HG03103 (cell line): ENCODE results near the gene ICA1.

Experiments used
- ATAC-seq: cut with Tn5 transposase; IDR thresholded peaks from one replicate; pipeline ENCODE4 v1.9.1; 2021; ENCODE audit warnings: low read depth; ENCODE audit not compliant: unreplicated experiment

Gene ICA1

DNA sequence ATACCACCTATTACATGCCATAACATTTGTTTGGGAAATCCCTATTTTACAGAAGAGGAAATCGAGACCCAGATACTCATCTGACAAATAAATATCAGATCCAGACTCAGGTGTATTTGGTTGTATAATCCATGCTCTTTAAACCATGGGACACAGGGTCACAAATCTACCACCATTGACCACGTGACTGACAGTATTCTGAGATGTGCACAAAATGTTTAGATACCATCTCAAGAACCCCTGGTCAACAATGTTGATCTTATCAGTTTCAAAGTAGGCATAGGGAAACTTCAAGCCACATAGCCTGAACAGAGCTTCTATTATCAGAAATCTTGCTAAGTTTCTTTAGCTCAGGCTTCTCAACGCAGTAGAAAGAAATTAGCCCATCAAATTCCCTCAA lies 93.6 kb downstream of the ICA1 start:
- ATAC-seq, result no peak

DNA sequence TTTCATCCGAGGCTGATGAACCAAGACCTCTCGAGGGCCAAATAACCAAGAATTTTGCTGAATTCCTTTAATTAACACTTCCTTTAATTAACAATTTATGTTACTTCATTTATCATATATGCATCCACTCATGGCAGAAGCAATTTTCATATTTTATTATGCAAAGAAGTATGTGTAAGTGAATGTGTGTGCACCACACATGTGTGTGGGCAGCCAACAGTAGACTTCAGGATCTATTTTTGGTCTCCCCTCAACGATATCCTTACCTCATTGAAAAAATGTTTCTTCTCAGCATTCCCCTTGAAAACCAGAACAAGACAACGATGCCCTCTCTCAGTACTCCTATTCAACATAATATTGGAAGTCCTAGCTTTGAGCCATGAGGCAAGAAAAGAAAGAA lies 96.8 kb downstream of the ICA1 start:
- no peak for ATAC-seq

DNA sequence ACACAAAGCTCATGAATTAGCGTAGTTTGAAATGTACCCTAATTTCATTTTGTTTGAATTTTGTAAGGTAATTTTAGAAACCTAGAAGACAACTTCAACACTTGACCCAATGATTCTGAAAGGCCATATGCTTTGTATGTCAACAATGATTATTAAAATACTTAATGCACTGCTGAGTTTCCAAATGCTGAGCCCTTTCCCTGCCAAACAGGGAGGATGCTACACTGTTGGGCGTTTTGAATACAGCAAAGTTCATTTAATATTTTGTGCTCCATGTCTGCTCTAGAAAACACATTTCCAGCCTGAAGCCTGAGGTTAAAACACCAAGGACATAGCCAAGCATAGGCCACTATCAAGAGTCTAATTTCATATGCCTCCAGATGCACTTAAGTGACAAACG lies 99.8 kb downstream of the ICA1 start:
- no peak for ATAC-seq

DNA sequence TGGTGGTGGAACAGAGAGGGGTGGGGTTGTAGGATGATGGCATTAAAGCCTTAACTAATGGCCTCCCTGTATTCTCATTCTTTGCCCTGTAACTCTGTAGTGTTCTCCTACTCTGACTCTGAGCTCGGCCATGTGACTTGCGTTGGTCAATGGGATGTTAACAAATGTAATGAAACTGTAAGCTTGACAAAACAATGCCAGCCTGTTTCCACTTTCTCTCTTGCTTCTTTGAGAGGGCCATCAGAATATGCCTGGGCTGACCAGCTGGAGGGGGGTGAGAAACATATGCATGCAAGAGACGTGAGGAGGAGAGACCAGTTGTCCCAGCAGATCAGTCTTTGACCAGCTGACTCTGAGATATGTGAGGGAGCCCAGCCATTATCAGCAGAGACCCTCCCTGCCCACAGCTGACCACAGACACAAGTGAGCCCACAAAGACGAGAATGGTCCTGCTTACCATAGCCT lies 100.6 kb downstream of the ICA1 start:
- no peak for ATAC-seq

DNA sequence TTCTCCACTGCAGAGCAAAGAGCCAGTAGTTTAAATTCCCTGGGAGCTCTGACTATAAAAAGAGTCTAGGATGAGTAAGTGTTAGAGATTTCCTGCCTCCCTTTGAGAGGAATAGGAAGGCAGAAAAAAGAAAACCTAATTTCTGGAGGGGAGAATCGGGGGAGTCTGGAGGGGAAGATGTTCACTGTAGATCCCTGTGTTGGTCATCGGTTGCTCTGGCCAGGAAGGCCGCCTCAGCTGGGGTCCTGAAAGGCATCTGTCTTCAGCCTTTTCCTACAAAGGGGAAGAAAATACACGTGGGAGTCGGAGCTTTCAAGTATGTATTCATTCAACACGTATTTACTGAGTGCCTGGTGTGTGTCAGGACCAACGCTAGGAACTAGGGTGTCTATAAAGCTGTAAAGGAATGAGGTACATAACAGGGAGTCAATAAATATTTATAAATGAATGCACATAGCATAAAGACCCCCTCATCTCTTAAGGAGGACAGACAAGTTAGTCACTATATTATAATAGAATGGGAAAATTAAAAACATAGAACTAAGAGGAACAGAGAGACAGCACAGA lies 101.1 kb downstream of the ICA1 start:
- no peak for ATAC-seq

DNA sequence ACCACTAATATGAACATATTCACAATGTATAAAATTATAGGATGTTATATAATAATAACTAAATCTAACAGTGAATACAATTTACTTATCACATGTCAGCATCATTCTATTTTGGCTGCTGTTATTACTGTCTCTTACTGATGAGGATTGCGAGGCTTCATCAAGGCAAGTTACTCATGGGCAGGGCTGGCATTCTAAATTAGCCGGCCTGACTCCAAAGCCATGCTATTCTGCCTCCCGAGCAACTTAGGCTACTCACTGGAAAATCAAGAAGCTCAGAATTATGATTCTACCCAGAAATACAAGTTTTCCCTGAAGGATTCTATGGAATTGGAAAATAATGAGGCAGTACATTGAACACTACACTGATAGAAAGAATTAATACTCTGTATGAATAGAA lies 101.7 kb downstream of the ICA1 start:
- no peak for ATAC-seq

DNA sequence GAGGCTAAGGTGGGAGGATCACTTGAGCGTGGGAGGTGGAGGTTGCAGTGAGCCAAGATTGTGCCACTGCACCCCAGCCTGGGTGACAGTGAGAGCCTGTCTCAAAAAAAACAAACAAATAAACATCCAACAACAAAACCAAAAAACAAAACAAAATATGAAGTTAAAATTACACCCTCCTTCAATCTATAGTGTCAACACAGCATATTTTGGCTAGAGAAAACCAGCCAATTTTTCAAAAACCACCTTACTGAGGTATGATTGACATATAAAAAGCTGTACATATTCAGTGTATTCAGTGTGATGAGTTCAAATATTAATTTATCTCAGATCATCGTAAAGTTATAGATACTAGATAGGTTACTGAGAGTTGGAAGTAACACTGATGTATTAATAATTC lies 102.4 kb downstream of the ICA1 start:
- ATAC-seq, result no peak

DNA sequence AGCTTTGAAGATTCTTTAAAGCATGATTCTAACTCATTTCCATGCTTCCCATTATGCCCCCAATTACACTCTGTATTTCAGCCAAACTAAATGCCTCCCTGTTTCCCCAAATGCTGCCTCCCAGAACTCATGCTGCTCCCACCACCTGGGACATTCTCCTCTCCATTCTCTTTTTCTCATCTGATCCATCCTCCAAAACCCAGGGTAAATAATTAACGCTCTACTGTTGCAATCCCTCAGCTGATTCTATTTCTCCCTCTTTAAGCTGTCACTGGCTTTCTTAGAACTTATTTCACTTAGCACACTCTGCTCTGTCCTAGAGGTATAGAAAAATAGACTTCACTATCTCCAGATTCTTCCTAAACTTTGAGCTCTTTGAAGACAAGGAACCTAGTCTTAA lies 104.7 kb downstream of the ICA1 start:
- ATAC-seq, result no peak

DNA sequence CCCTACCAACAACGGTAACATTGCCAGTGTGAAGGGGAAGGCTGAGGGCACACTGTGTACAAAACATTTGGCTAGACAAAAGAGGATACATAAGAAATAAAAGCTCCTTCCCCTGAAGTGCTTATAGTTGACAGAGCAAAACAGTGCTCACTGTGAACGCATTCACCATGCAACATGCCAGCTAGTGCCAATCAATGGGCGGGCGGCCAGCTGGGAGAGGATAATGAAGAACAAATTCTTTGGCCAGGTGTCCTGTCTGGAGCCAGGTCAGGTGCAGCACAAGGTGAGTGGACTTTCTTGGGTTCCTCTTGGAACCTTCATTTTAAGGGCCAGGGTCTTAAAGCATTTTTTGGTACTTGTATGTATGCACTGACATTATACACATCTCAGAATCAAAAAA lies 106.1 kb downstream of the ICA1 start:
- ATAC-seq, result no peak

DNA sequence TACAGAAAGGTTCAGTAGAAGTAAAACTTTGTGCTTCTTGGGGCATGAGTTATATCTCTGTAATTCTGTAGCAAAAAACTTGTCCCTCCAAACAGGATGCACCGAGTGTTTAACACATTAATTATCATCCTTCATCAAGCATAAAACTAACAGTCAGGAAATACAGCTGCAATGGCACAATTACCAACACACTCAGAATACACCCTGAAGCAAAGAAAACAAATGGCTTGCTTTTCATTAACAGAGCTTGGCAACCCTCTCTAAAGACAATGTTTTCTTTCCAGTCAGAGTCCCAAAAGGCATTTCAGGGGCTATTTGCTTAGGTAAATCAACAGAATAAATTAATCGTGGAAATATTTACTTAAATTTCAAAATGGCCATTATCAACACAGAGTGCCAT lies 107.7 kb downstream of the ICA1 start:
- ATAC-seq, result no peak

DNA sequence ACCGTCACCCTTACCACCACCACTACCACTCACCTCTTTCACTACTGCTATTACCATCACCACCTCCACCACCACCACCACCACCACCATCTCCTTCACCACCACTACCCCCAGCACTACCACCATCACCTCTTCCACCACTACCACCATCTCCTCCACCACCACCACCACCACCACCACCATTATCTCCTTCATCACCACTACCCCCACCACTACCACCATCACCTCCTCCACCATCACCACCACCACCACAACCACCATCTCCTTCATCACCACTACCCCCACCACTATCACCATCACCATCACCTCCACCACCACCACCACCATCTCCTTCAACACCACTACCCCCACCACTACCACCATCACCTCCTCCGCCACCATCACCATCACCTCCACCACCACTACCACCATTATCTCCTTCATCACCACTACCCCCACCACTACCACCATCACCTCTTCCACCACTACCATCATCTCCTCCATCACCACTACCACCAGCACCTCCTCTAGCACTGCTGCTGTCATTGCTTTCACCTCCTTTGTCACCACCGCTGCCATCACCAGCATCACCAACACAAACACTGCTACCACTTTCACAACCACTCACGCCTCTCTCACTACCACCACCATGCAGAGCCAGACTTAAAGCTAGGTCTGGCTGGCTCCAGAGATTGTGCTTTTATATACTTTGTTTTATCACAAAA lies 109.3 kb downstream of the ICA1 start:
- no peak for ATAC-seq

DNA sequence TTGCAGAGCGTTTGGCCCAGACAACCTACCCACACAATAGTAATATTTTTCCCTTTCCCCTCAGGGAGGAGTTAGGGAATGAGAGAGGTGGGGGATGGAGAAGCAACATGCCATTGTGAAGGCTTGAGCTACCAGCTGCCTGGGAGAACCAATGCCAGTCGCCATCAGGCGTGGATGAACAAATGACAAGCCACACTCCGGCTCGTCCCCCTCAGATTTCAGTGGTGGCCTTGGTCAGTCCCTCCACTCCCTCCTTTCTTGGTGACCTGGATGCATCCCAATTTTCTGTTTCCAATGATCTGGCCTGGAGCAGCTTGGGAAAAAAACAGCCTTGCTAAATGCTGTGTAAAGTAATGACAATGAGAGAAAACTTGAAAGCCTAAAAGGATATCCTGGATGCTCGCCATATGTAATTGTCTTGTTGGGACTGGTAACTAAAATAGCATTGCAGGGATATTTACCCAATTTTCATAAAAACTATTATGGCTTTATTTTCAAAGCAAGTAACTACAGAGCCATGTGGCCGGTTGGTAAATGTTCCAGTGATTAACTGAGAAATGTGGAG lies 110.7 kb downstream of the ICA1 start:
- no peak for ATAC-seq

DNA sequence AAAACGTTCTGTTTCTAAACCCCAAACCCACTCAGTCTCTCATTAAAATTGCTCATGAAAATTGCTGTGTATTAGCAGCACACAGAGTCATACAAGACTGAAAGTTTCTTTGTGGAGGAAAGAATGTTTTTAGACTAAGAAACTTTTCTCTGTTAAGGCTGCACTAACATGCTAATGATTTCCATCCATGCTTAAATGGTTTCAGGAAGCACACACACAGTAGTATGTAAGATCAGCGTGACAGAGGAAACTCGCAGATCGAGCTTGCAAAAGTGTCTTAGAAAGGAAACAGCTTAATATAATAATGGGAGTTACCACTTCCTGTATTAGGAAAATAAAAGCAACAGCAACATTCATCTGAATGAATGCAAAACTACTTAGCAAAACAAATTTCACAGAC lies 112.7 kb downstream of the ICA1 start:
- peak; percentile 61 for ATAC-seq

DNA sequence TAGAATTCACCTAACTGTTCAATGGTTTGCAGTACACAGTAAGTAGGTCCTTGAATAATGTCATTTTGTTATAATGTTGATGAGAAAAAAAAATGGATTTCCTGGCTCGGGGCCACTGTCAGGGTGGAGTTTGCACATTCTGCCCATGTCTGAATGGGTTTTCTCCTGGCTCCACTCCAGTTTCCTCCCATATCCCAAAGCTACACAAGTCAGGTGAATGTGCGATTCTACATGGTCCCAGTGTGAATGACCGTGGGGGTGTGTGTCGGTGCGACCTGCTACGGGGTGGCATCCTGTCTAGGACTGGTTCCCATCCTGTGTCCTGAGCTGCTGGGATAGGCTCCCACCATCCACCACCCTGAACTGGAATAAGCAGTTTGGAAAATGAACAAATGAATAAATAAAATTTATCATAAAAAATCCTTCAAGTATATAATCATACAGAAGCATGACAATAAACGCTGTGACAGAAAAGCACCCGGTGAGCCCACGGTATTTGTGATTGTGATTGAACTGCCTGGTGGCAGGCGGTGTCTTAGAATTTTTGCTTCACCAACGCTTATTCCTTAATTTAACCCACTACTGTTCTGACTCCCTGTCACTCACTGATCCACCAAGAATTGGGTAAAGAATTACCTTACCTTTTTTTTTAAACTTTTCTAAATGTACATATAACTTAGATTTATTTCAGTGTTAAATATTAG lies 114.1 kb downstream of the ICA1 start:
- no peak for ATAC-seq

DNA sequence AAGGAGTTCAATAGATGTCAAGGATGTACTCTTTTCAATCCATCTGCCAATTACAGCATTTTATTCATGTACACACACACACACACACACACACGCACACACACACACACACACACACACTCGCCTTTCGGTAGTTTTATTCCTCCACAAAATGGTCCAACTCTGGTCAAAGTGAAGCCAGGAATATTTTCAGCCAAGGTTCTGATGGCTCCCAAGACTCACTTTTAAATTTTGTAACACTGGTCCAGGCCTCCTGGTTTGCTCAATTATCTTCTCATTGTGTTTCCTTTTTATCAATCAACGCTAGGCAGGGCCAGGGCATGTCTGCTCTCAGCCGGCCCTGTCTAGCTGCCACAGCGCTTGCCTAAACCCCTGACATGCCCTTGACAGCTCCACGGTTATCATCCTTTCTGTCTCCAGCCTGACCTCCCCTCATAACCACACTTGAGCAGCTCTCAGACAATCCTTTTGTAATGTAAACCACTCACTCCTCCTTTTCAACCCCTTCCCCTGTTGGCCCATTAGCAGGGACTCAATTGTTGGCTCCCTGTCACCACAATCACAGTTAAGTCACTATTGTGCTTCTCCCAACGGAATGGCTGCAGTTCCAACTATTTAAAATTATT lies 115.1 kb downstream of the ICA1 start:
- ATAC-seq, result no peak

DNA sequence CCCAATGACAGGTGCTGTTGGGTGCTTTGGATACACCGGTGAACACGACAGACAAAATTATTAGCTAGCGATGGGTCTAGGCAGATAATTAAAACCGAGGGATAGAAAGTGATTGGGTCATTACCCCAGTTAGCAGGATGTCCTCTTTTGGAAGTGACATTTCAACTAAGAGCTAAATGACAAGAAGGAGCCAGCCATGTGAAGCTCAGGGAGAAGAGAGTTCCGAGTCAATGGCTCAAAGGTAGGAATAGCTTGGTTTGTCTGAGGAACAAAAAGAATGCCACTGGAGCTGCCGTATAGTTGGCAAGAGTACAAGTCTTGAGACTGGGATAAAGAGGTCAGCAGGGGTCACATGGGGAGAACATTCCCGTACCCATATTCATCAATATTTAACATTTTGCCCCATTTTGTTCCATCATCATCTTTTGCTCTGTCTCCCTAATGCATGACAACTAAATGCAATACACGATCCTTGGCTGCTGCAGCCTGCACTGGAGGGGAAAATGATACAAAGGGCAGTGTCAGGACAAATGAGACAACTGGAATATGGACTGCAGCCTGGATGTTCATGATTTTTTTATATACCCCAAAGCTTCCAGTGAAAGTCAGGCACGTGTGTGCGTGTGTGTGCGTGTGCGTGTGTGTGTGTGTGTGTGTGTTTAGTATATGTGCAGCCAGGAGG lies 115.7 kb downstream of the ICA1 start:
- no peak for ATAC-seq

DNA sequence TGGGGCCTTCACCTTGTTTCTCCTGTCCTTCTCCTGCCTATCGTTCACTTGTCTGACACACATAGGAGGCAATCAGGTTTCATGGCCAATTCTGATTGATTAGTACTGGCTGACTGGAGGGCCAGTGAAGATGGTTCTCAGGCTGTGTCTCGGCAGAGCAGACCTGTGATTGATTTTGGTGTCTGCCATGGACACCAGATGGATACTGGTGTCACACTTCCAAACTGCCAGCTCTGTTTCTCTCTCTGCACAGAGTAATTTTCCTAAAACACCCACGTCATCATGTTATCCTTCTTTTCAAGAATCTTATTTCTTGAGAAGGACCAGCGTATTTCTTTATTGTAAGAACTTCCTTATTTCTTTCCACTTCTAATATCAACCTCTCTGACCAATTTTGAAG lies 117.1 kb downstream of the ICA1 start:
- no peak for ATAC-seq

DNA sequence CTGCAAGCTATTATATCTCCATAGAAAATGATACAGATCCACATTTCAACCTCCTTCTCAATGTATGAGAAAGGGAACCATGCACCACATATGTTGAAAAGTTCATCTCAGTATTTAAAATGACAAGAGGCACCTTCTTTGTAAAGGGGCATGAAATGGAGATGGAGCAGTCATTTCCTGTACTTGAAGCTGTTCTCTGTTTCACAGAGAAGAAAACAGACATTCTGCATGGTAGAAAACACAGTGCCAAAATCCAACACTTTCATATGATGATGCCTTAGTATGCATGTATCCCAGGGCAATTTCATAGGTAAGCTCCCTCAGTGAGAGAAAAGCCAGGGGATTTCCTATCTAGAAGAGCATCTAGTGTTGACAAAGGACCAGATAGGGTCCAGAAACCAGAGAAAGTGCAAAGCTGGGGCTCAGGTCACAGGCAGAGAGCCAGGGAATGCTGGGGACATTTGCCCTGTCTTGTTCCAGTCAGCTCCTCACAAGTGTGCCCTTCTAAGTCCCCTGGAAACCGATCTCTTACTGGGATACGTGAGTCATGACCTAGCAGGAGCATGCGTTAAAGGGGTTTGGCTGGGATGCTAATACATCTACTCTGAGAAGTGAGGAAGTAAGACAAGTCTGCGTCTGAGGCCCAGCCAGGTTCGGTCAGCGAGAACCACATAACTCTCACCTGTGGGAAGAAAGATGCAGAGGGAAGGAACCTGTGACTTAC lies 118.7 kb downstream of the ICA1 start:
- peak; percentile 42 for ATAC-seq

DNA sequence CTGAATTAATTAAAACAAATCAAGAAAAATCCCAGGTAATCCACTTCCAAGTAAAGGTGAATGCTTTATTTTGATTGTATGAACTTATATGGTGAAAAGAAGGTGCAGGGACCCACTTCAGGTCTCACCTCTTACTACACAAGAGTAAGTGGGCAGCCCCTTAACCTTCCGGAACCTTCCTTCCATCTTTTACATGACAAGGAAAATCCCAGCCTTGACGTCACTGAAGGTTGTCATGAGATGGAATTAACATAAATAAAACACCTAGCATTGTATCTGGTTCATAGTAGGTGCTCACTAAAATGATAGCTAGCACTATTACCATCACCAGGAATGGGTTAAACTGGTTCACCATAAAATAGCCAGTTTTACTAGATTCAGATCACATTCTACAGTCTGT lies 119.5 kb downstream of the ICA1 start:
- no peak for ATAC-seq

DNA sequence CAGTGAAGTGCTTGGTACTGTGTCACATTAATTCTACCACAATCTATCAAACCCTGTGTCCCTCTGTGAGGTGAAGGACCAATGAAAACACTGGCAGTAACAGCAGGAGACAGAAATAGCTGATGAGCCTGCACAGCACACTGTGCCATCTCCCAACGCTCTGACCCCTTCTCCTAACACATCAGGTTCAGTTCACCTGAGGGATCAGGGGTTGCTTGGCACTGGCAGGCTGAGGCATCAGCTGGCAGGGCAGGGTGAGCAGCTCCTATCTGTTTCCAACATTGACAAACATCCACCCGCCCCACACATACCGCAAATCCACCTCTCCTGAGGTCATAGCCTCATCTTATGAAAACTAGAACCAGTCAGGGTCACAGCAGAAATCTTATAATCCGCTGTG lies 120.9 kb downstream of the ICA1 start:
- ATAC-seq, result no peak
